Measurements from ENCODE around the gene MSH3. TPM values are rescaled to one million over a fixed set of nuclear protein-coding genes. Genes with fewer than 3 reads are reported as not detected.
"Not testable (repeated sequence)": the region's sequence is repeated elsewhere in the genome, so short reads cannot be mapped to it uniquely, and the experiment has no call there.

The MSH3 gene
- total RNA-seq, 1 donor from 2014 or later, result 19.3 TPM

DNA sequence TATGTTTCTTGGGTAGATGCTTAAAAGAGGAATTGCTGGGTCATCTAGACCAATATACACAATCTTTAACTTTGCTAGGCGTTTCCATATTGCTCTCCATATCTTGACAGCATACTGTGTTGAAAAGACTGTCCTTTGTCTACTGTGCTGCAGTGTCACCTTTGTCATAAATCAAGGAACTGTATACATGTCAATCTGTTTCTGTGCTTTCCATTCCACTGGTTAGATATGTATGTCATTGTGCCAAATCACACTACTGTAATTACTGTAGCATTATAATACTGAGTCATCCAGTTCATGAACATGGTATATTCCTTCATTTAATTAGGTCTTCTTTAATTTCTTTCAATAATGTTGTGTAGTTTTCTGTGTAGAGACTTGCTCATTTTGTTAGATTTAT is 156.0 kb downstream of the MSH3 start:
- Histone ChIP-seq H3K27ac (ENCODE audit: low read depth, low read length) (no peak overlapping the region), H3K4me3 (ENCODE audit: low read length in 3 of 3) (no peak overlapping the region), H3K4me1 (ENCODE audit: control insufficient read depth in 3 of 3, insufficient read depth in 3 of 3, low read length in 3 of 3) (no peaks in the 10 kb centered on the region), H3K27me3 (ENCODE audit: control insufficient read depth in 3 of 3, insufficient read depth in 3 of 3, low read length in 3 of 3) (no peaks in the 10 kb centered on the region), H3K36me3 (ENCODE audit: control insufficient read depth in 3 of 3, insufficient read depth in 3 of 3, low read length in 3 of 3) (no peaks in the 10 kb centered on the region), H3K9ac (ENCODE audit: low read depth in 1 of 3, low read length in 3 of 3) (no peak overlapping the region), H3K9me3 (ENCODE audit: control insufficient read depth in 3 of 3, low read length in 3 of 3) (no peaks in the 10 kb centered on the region)

DNA sequence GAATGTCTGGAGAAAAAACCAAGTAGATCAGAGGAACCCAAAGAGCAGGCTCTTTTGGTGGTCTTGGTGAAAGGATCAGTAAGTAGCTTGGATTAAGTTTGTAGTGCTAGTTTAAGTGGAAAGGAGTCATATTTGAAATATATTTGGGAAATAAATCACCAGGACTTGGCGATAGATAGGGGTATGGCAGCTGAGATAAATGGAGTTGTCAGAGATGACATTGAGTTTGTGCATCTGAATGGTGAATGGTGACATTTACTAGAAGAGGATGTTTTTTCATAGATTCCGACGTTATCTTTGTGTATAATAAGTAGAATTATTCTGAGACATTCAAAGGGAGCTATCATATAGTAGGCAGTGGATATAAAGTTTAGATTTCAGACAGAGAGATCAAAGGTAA is 162.1 kb downstream of the MSH3 start:
- Histone ChIP-seq H3K36me3 (ENCODE audit: control insufficient read depth in 3 of 3, insufficient read depth in 3 of 3, low read length in 3 of 3) (peaks cover 0 to under 1% (median 0%) of the 10 kb centered on the region in 3 donors), H3K9ac (ENCODE audit: low read depth in 1 of 3, low read length in 3 of 3) (no peak overlapping the region), H3K27ac (ENCODE audit: low read depth, low read length) (no peak overlapping the region), H3K4me3 (ENCODE audit: low read length in 3 of 3) (no peak overlapping the region), H3K27me3 (ENCODE audit: control insufficient read depth in 3 of 3, insufficient read depth in 3 of 3, low read length in 3 of 3) (no peaks in the 10 kb centered on the region), H3K4me1 (ENCODE audit: control insufficient read depth in 3 of 3, insufficient read depth in 3 of 3, low read length in 3 of 3) (no peaks in the 10 kb centered on the region), H3K9me3 (ENCODE audit: control insufficient read depth in 3 of 3, low read length in 3 of 3) (no peaks in the 10 kb centered on the region)

DNA sequence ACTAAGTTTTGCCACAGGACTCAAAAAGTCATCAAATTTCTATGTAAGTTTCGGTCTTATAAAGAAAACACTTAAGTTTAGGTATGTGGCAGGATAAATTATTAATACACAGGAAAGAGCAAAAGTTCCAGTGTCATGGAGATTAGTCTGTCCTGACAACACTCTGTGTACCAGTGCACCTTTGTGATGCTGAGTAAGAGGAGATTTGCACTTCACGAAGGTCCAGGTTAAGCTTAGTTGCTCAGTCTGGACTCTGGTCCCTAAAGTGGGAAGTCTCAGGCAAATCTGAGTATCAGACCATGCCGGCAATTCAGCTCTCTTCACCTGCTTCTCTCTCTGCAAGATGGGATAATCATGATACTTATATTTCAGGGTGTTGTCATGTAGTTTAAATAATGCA is 166.2 kb downstream of the MSH3 start:
- H3K9me3 ChIP-seq (ENCODE audit: control insufficient read depth in 3 of 3, low read length in 3 of 3), result no peaks in the 10 kb centered on the region
- H3K9ac ChIP-seq (ENCODE audit: low read depth in 1 of 3, low read length in 3 of 3), result no peak overlapping the region
- no peaks in the 10 kb centered on the region for H3K27me3 ChIP-seq (ENCODE audit: control insufficient read depth in 3 of 3, insufficient read depth in 3 of 3, low read length in 3 of 3)
- H3K27ac ChIP-seq (ENCODE audit: low read depth, low read length), result no peak overlapping the region
- no peak overlapping the region for H3K4me3 ChIP-seq (ENCODE audit: low read length in 3 of 3)
- H3K36me3 ChIP-seq (ENCODE audit: control insufficient read depth in 3 of 3, insufficient read depth in 3 of 3, low read length in 3 of 3), result peaks cover 0 to 6% (median 3%) of the 10 kb centered on the region in 3 donors
- H3K4me1 ChIP-seq (ENCODE audit: control insufficient read depth in 3 of 3, insufficient read depth in 3 of 3, low read length in 3 of 3), result no peaks in the 10 kb centered on the region

DNA sequence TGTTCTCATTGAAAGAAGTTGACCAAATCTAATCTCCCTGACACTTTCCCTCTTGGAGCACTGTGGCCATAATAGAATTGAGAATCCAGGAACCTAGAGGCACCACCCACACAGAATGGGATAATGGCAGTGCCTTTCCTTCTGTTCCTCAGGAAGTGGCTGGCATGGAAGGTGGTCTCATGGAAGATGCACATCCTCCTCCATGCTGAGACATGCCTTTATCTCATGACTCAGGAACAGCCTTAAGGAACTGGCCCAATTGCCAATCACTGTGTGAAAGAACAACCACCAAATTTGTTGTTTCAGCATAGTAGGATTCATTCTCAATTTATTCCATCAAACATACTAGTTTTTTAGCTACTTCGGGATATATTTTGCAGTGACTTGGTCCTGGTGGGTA is 168.2 kb downstream of the MSH3 start:
- Histone ChIP-seq H3K36me3 (ENCODE audit: control insufficient read depth in 3 of 3, insufficient read depth in 3 of 3, low read length in 3 of 3) (peaks cover 0 to 6% (median 3%) of the 10 kb centered on the region in 3 donors), H3K4me3 (ENCODE audit: low read length in 3 of 3) (no peak overlapping the region), H3K27ac (ENCODE audit: low read depth, low read length) (no peak overlapping the region), H3K27me3 (ENCODE audit: control insufficient read depth in 3 of 3, insufficient read depth in 3 of 3, low read length in 3 of 3) (no peaks in the 10 kb centered on the region), H3K9me3 (ENCODE audit: control insufficient read depth in 3 of 3, low read length in 3 of 3) (no peaks in the 10 kb centered on the region), H3K9ac (ENCODE audit: low read depth in 1 of 3, low read length in 3 of 3) (no peak overlapping the region), H3K4me1 (ENCODE audit: control insufficient read depth in 3 of 3, insufficient read depth in 3 of 3, low read length in 3 of 3) (no peaks in the 10 kb centered on the region)

DNA sequence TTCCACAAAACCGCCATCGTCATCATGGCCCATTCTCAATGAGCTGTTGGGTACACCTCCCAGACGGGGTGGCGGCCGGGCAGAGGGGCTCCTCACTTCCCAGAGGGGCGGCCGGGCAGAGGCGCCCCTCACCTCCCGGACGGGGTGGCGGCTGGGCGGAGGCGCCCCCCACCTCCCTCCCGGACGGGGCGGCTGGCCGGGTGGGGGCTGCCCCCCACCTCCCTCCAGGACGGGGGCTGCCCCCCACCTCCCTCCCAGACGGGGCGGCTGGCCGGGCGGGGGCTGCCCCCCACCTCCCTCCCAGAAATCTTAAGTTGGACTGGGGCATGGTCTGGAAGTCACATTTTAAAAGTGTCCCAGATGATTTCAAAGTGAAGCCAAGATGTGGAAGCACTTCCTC is 169.7 kb downstream of the MSH3 start:
- H3K4me3 ChIP-seq (ENCODE audit: low read length in 3 of 3); H3K27ac ChIP-seq (ENCODE audit: low read depth, low read length); H3K4me1 ChIP-seq (ENCODE audit: control insufficient read depth in 3 of 3, insufficient read depth in 3 of 3, low read length in 3 of 3); H3K27me3 ChIP-seq (ENCODE audit: control insufficient read depth in 3 of 3, insufficient read depth in 3 of 3, low read length in 3 of 3); H3K9ac ChIP-seq (ENCODE audit: low read depth in 1 of 3, low read length in 3 of 3); H3K9me3 ChIP-seq (ENCODE audit: control insufficient read depth in 3 of 3, low read length in 3 of 3): not testable (repeated sequence)
- H3K36me3 ChIP-seq (ENCODE audit: control insufficient read depth in 3 of 3, insufficient read depth in 3 of 3, low read length in 3 of 3), result peaks cover 0 to 11% (median 3%) of the 10 kb centered on the region in 3 donors

DNA sequence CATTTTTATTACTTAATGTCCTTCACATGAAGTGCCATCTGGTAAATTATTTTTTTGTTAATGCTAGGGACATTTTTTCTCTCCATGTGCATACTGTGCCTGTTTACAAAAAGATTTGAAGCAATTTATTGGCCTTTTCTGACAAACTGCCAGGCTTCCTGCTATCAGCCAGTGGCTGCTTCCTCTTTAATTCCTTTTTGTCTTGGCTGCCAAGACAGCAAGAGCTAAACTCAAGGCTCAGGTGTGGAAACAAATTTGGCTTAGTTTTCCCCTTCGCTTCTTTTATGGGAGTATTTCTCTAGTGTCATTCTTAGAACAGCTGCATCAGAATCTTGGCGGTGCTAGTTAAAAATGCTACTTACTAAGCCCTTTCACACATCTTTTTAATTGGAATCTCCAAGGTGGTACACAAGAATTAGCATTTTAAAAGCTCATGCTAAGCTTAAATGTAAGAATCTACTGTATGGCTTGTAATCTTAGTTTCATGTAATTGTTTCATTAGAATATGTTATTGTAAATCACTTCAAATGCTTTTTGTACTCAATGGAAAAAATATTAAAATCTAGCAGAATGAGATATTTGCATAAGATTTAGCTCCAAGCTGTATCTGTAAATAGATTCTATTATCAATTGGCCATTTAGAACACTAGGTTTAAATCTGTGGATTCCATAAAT is 171.5 kb downstream of the MSH3 start:
- H3K27ac ChIP-seq (ENCODE audit: low read depth, low read length), result no peak overlapping the region
- no peak overlapping the region for H3K9ac ChIP-seq (ENCODE audit: low read depth in 1 of 3, low read length in 3 of 3)
- peaks cover 0 to 11% (median 3%) of the 10 kb centered on the region in 3 donors for H3K36me3 ChIP-seq (ENCODE audit: control insufficient read depth in 3 of 3, insufficient read depth in 3 of 3, low read length in 3 of 3)
- peaks cover 7 to 8% (median 8%) of the 10 kb centered on the region in 3 donors for H3K9me3 ChIP-seq (ENCODE audit: control insufficient read depth in 3 of 3, low read length in 3 of 3)
- no peaks in the 10 kb centered on the region for H3K27me3 ChIP-seq (ENCODE audit: control insufficient read depth in 3 of 3, insufficient read depth in 3 of 3, low read length in 3 of 3)
- H3K4me1 ChIP-seq (ENCODE audit: control insufficient read depth in 3 of 3, insufficient read depth in 3 of 3, low read length in 3 of 3), result no peaks in the 10 kb centered on the region
- no peak overlapping the region for H3K4me3 ChIP-seq (ENCODE audit: low read length in 3 of 3)

DNA sequence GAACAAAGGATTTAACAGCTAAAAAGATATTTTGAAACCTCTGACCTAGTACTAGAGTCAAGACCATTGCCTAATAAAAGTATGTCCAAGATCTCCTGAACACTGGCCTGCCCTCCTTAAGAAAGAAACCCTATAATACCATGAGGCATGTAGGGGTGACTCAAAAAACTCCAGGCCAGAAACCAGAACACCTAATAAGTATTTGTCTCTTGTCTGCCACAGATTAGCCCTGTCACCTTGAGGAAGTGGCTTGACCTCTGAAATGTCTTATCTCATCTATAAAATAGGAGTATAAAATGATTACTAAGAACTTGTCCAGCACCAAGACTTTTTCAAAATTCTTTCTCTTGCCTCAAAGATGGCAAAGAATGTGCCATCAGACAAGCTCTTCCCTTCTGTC is 180.3 kb downstream of the MSH3 start:
- no peaks in the 10 kb centered on the region for H3K9me3 ChIP-seq (ENCODE audit: control insufficient read depth in 3 of 3, low read length in 3 of 3)
- H3K27me3 ChIP-seq (ENCODE audit: control insufficient read depth in 3 of 3, insufficient read depth in 3 of 3, low read length in 3 of 3), result no peaks in the 10 kb centered on the region
- no peaks in the 10 kb centered on the region for H3K36me3 ChIP-seq (ENCODE audit: control insufficient read depth in 3 of 3, insufficient read depth in 3 of 3, low read length in 3 of 3)
- H3K4me1 ChIP-seq (ENCODE audit: control insufficient read depth in 3 of 3, insufficient read depth in 3 of 3, low read length in 3 of 3), result no peaks in the 10 kb centered on the region
- H3K9ac ChIP-seq (ENCODE audit: low read depth in 1 of 3, low read length in 3 of 3), result no peak overlapping the region
- no peak overlapping the region for H3K4me3 ChIP-seq (ENCODE audit: low read length in 3 of 3)
- no peak overlapping the region for H3K27ac ChIP-seq (ENCODE audit: low read depth, low read length)

DNA sequence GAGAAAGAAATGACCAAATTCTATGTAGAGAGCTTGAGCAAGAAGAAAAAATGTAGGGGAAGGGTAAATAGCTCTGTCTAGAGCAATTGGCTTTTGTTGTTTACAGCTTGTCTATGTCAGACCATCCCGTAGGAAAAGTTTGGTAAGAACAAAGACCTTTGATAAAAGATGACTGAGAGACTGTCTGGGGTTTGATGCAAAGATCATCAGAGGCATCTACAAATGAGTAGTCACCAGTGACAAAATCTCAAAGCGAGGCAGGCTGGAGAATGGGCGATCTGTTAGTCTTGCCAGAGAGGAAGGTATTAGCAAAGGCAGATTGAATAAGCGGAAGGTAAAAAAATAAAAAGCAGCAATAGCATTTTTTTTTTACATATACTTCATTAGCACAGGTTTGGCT is 180.7 kb downstream of the MSH3 start:
- Histone ChIP-seq H3K4me1 (ENCODE audit: control insufficient read depth in 3 of 3, insufficient read depth in 3 of 3, low read length in 3 of 3) (no peaks in the 10 kb centered on the region), H3K27me3 (ENCODE audit: control insufficient read depth in 3 of 3, insufficient read depth in 3 of 3, low read length in 3 of 3) (no peaks in the 10 kb centered on the region), H3K9me3 (ENCODE audit: control insufficient read depth in 3 of 3, low read length in 3 of 3) (no peaks in the 10 kb centered on the region), H3K36me3 (ENCODE audit: control insufficient read depth in 3 of 3, insufficient read depth in 3 of 3, low read length in 3 of 3) (no peaks in the 10 kb centered on the region), H3K4me3 (ENCODE audit: low read length in 3 of 3) (no peak overlapping the region), H3K9ac (ENCODE audit: low read depth in 1 of 3, low read length in 3 of 3) (no peak overlapping the region), H3K27ac (ENCODE audit: low read depth, low read length) (no peak overlapping the region)

DNA sequence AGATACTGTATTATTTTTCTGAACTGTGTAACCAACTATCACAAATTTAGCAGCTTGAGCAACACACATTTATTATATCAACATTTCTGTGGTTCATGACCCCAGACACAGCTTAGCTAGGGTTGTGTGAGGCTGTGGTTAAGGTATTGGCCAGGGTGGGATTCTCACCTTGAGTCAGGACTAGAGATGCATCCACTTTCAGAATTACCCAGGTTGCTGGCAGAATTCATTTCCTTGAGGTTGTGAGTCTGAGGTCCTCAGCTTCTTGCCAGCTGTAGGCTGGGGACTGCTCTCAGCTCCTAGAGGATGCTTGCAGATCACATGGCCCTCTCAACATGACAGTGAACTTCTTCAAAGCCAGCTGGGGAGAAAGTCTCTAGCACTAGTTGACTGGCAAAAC is 183.2 kb downstream of the MSH3 start:
- H3K4me1 ChIP-seq (ENCODE audit: control insufficient read depth in 3 of 3, insufficient read depth in 3 of 3, low read length in 3 of 3), result no peaks in the 10 kb centered on the region

DNA sequence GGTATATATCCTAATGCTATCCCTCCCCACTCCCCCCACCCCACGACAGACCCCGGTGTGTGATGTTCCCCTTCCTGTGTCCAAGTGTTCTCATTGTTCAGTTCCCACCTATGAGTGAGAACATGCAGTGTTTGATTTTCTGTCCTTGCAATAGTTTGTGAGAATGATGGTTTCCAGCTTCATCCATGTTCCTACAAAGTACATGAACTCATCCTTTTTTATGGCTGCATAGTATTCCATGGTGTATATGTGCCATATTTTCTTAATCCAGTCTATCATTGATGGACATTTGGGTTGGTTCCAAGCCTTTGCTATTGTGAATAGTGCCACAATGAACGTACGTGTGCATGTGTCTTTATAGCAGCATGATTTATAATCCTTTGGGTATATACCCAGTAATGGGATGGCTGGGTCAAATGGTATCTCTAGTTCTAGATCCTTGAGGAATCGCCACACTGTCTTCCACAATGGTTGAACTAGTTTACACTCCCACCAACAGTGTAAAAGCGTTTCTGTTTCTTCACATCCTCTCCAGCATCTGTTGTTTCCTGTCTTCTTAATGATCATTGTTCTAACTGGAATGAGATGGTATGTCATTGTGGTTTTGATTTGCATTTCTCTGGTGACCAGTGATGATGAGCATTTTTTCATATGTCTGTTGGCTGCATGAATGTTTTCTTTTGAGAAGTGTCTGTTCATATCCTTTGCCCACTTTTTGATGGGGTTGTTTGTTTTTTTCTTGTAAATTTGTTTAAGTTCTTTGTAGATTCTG is 186.8 kb downstream of the MSH3 start:
- not testable (repeated sequence) for H3K9me3 ChIP-seq (ENCODE audit: control insufficient read depth in 3 of 3, low read length in 3 of 3); H3K9ac ChIP-seq (ENCODE audit: low read depth in 1 of 3, low read length in 3 of 3); H3K27ac ChIP-seq (ENCODE audit: low read depth, low read length); H3K27me3 ChIP-seq (ENCODE audit: control insufficient read depth in 3 of 3, insufficient read depth in 3 of 3, low read length in 3 of 3); H3K4me3 ChIP-seq (ENCODE audit: low read length in 3 of 3); H3K36me3 ChIP-seq (ENCODE audit: control insufficient read depth in 3 of 3, insufficient read depth in 3 of 3, low read length in 3 of 3); H3K4me1 ChIP-seq (ENCODE audit: control insufficient read depth in 3 of 3, insufficient read depth in 3 of 3, low read length in 3 of 3)

More for the DNA sequence above, 183.2 kb downstream of the MSH3 start:
- Histone ChIP-seq H3K4me3 (ENCODE audit: low read length in 3 of 3) (no peak overlapping the region), H3K9me3 (ENCODE audit: control insufficient read depth in 3 of 3, low read length in 3 of 3) (no peaks in the 10 kb centered on the region), H3K36me3 (ENCODE audit: control insufficient read depth in 3 of 3, insufficient read depth in 3 of 3, low read length in 3 of 3) (no peaks in the 10 kb centered on the region), H3K9ac (ENCODE audit: low read depth in 1 of 3, low read length in 3 of 3) (no peak overlapping the region), H3K27ac (ENCODE audit: low read depth, low read length) (no peak overlapping the region), H3K27me3 (ENCODE audit: control insufficient read depth in 3 of 3, insufficient read depth in 3 of 3, low read length in 3 of 3) (no peaks in the 10 kb centered on the region)

Data from skeletal muscle tissue (tissue), 4 donors.